ENCODE results near the gene EML1.

GRCh38 chr14:99781853-99782610 is 11.2 kb upstream of the EML1 start:
- TF ChIP-seq CTCF (IDR thresholded peaks at IDR 0.05) = no peak
- TF ChIP-seq POLR2A (IDR thresholded peaks at IDR 0.05) = no peak

Data from body of pancreas (tissue), 4 donors.